ENCODE data around the gene TLX2.

TLX2 gene

DNA sequence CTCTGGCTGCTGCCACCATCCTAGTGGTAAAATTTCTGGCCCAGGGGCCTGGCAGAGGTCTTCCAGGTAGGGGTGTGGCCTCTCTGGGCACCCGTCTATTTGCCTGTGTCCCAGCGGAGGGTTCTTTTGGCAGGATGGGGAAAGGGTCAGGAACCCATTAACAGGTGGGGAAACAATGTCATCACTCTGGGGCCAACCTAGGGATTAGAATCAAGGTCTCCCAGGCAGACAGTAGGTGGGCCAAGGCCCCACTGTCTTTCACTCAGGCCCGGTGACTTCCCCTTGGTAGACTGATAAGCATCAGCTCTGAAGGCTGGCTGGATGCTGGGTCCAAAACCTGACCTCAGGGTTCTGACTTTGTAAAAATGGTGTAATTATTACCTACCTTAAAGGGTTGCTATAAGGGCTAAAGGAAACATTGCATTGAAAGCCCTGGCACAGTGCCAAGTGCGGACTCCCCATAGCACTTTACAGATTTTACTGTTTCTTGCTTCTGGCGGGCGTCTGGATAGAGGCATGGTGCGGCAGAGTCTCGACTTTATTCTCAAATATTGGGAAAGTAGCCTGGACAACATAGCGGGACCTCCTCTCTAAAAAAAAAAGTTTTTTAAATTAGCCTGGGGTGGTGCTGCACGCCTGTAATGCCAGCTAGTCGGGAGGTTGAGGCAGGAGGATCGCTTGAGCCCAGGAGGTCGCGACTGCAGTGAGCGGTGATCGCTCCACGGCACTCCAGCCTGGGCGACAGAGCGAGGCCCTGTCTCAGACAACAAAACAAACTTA is 17.1 kb upstream of the TLX2 start:
- DNase-seq (ENCODE audit: low read depth, low spot score), result no peak

DNA sequence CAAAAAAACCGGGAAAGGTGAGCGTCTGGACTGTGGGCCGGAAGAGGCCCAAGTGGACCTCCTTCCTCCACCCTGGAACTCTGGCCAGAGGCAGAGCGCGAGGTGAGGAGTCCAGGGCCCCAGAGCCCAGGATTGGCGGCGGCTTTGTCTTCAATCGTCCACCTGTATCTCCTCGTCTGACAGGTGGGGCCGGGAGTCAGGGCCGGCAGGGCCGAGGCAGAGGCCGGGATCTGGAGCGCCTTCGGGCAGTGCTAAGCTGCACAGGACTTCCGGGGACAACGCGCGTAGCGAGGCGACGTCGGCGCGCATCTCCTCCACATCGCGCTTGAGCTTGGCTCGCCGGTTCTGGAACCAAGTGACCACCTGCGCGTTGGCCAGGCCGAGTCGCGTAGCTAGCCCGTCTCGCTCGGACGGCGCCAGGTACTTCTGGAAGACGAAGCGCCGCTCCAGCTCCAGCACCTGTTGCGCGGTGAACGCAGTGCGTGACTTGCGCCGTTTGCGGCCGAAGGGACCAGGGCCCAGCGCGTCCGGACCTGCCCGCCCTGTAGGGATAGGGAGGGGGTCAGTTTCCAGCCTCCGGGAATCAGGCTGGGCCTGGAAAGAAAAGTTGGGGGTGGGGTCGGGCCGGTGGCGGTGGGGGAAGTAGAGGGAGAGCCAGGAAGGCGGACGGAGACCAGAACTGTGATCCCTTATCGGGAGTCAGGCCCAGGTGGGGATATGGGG is 16.3 kb upstream of the TLX2 start:
- DNase-seq (ENCODE audit: low read depth, low spot score), result peak; percentile 81

DNA sequence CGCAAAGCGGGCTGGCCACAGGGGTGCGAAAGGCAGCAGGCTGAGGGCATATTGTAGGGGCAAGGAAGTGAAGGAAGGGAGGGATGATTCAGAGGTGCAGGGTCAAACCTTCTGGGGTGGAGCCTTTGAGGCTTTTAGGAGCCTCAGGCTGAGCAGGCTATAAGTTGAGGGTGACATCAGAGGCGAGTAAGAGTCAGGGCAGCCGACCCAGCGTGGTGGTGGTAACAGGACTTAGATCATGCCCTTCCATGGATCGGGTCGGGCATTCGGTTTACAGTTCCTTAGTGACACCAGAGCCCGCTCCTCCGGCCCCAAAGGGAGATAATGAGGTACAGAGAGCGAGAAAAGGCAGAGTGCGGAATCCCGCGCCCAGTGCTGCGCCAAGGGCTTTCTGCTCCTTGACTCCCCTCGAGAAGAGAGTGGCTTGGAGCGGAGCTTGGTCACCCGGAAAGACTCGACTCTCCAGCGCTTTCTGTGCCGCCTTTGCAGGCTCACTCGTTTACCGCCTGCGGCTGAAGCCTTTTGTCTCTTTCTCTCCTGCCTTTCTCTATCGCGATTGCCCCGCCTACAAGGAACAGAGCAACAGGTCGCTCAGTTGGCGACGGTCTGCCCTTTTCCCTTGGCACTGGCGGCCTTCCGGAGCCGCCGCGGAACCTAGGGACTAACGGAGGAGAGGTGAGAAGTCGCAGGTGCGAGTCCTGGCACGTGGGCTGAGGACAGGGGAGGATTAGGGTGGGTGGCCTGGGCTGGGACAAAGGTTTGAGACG is 15.6 kb upstream of the TLX2 start:
- peak; percentile 89 for DNase-seq (ENCODE audit: low read depth, low spot score)

- DNase-seq (ENCODE audit: low read depth, low spot score), result peak; percentile 34
Measured at GRCh38 chr2:74499267-74499939, 14.8 kb upstream of the TLX2 start, which contains the start of gene LBX2. TSS of gene LBX2 (minus strand) at chr2:74499603. CDS start at chr2:74499537, 66 bp downstream.

DNA sequence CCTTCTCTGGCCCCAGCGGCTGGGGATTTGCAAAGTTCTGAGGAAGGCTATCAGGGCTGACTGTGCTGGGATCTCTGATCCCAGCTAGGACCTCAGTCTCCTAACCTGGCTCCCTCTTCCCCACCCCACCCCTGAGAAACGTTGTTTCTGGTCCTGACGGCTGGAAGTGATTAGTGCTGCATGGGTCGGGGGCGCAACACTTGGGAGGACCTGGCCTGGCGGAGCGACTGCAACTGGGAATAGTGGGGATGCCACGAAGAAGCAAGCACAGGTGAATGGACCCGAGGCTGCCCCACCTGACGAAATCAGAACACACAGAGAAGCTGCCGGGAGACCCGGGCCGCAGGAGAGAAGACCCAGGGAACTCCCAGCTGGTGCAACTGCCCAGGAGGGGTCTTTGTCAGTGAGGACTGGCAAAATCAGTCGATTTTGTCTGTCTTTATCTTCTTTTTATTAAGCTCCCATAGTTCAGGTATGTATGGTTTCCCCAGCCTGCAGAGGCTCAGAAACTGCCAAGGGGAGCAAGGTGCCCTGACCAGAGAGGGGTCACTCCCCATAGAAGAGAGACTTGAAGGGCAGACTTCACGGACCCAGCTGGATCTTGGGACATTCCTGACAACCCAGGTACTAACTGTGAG is 14.2 kb upstream of the TLX2 start:
- no peak for DNase-seq (ENCODE audit: low read depth, low spot score)

DNA sequence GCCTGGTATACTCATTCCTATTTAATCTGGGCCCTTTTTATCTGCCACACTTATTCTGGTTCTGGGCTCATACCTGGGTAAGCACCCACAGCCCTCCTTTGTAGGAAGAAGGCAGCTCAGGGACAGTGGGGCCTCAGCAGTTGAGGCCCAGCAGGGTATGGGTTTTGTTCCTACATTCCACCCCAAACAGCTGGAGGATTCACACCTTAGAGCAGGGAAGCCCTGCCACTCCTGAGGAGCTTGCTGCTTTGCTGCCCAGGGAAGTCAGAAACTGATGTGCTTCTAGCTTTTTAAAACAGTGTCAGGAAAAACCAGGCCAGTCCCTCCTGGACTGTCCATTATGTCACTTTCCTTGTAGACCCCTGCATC is 13.7 kb upstream of the TLX2 start:
- no peak for DNase-seq (ENCODE audit: low read depth, low spot score)

DNA sequence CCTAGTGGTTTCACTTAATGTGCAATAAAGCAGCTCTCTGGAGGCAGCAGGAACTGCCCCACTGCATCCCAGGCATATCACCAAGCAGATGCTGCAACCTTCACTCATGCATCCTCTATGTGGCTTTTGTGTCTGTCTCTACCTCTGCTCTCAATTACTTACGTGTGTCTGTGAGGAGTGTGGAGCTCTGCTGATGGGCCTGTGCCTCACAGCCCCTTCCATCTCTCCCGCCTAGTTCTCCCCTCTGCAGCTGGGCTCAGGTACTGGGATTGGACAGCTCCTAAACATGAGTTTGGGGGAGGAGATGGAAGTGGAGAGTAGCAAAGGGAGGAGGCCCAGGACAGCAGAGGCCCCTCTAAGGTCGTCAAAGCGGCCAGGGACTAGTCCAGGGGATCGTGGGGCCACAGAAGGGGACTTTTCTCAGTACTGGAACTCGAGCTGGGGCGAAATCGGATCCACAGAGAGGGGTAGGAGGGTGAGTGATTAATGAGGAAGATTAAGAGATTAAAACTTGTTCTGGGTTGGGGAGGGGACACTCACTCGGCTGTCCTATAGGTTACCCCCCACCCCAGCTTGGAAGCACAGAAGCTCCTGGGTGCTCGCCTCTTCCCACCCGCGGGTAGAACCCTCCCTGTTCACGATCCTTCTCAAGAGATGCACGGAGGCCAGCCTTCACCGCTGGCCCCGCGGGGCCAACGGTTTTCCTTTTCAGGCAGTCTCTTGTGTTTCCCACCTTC is 12.7 kb upstream of the TLX2 start:
- peak; percentile 10 for DNase-seq (ENCODE audit: low read depth, low spot score)

- DNase-seq (ENCODE audit: low read depth, low spot score), result peak; percentile 29
Measured at GRCh38 chr2:74502147-74502719, 12.0 kb upstream of the TLX2 start.

- peak; percentile 82 for DNase-seq (ENCODE audit: low read depth, low spot score)
Measured at GRCh38 chr2:74502720-74503505, 11.3 kb upstream of the TLX2 start.

DNA sequence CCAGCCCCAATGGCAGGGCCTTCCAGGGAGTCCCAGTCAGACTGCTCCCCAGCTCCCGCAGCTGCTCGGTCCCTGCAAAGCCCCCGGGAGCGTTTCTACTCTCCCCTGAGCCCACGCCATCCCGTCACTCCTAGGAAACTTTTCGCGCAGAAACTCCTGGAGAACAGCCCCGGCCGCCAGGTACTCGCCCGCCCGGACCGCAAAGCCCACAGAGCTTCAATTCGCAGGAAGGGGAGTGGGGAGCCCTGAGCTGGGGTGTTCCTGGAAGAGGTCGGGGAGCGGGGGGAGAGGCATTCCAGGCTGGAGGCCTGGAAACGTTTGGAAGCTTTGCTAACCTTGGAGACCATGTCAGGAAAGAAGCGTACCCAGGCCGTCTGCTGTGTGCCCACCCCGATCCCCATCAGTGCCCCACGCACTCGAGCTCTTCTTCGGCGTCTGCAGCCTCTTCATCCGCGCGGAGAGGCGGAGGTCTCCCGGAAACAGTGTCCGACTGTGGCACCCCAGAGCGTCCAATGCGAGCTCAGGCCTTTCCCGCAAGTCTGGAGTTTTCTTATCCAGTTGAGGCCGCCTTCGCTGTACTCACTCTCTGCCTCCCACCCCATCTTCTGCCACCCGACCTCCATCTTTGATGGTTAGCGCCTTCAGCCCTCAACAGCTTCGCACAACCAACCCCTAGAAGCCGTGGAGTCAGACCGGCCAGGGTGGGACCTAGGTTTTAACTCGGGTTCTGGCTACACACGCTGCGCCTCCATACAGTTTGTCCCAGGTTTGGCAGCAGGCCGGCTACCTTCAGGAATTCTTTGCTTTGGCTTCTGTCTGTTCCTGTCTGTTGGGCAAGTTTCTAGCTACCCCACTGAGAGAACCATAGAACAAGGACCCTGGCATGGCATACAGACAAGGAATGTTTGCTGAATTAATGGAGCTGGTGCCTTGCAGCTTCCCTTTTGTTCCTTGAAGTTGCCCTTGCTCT is 10.5 kb upstream of the TLX2 start:
- DNase-seq (ENCODE audit: low read depth, low spot score), result no peak

GRCh38 chr2:74504591-74504990 is 9.7 kb upstream of the TLX2 start:
- DNase-seq (ENCODE audit: low read depth, low spot score), result no peak

DNA sequence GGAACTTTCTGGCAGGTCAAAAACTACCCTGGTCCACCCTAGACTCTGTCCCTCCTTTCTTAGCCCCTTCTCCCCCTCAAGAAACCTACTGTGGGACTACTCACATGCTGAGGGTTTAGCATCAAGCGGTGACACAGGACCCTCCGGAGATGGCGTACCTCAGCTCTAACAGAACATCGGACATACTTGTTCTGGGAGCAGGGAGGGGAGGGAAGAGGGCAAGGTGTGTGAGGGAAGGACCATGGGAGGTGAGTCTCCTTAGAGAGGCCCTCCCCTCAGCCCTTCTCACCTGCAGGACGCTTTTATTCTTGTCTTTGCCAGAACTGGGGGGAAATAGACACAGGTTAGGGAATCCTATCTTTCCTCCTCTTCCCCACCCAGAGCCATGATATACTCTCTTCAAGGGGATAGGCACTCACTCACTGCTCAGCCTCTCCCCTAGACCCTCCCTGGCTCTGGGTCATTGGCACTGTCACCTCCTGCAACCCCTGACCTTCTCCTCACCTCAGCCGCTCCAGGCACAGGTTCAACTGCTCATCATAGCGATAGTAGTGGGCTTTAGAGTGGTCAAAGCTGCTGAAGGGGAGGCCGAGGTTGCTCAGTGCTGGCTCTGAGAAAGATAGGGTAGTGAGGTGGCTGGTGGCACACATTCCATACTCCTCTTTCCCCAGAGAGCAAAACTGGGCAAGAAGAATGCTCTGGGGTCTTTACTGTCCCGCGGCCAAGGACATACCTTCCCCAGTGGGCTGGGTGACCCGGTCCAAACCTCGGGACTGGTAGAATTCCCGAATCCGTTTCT is 8.6 kb upstream of the TLX2 start:
- DNase-seq (ENCODE audit: low read depth, low spot score), result no peak

DNA sequence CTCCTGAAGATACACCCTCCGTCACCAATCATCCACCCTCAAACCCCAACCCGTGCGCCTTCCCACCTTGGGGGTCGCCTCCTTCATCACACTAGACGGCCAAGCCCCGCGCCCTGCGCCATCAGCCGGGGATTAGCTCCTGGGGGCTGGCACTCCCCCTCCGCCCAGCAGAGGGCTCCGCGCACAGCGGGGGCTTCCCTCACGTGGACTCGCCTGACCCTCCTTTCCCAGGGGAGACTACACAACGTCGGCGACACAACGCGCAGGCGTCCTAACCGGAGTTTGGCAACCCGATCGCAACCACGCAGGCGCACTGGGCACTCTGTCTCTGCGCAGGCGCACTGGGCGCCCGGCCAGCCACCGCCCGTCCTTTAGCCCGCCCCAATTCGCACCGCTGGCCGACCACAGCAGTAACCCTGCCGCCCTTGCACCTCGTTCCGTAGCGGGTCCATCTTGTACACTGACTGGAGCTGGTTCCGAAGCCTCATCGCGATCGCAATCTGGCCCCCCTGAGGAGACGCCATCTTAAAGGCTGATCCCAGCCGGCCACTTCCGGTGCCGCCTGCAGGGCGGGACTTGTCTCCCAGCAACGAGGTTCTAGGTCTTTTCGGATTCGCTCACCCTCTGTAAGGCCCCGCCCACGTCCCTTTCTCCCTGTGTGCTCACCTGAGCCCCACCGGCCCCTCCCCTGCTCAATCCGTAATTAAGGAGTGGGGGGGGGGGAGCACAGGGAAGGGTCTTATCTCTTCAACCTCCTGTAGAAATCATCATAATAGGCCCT is 6.9 kb upstream of the TLX2 start, which contains the start of gene PCGF1:
Gene PCGF1 (minus strand): TSS at position 551 of the 781 bp plus-strand sequence. CDS start 27 bp downstream, at position 524.
- peak; percentile 99 for DNase-seq (ENCODE audit: low read depth, low spot score)

DNA sequence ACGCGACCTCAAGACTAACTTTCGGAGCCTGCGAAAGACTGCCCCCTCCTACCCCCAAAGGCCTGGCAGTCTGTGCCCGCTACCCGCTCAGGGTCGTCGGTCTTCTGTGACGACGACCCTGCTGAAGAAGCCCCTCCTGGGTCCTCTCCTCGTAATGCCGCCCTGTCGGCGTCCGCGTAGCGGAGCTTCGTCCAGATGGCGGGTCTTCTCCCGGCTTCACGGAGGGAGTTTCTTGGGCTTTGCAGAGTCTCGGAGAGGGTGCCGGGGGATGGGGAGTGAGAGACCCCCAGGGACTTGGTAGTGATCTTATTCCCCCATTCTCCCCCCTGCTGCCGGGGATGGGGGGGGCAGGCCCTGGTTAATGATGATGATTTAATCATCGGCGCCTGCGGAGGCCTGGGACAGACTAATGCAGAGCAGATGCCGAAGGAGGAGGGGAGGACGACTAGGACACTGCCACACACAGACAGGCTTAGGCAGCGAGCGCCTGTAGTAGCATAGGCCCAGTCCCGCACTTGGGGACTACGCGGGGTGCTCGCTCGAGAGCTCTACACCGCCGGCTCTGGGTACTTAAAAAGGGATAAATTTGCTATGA is 6.2 kb upstream of the TLX2 start:
- no peak for DNase-seq (ENCODE audit: low read depth, low spot score)

- no peak for DNase-seq (ENCODE audit: low read depth, low spot score)
Measured at GRCh38 chr2:74510272-74510671, 4.0 kb upstream of the TLX2 start.
